Measurements from ENCODE around the gene CA12.

The CA12 gene

DNA sequence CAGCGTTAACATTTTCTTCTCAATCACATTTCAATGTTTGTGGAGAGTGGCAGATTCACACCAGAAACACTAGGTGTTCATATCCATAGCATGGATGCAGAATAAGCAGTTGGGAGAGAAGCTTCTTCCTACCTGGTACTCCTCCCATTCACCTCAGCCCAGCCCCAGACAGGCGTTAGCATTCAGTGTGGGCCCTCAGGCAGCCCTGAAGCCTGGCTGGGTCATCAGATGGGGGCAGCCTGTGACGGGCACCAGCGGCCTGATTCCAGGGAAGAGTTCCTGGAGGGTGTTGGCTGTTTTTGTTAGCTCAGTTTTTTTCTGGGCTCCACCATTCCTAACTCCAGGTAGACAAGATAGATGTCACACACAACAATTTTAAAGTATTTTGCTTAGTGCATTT is 73.2 kb downstream of the CA12 start:
- Histone ChIP-seq H3K4me1 (ENCODE audit: insufficient read depth, poor library complexity, severe bottlenecking) (no peaks in the 10 kb centered on the region), H3K9me3 (ENCODE audit: severe bottlenecking) (no peaks in the 10 kb centered on the region), H3K27ac (ENCODE audit: poor library complexity, severe bottlenecking) (no peak overlapping the region), H3K4me3 (ENCODE audit: severe bottlenecking) (no peak overlapping the region), H3K27me3 (ENCODE audit: insufficient read depth, poor library complexity, severe bottlenecking) (no peaks in the 10 kb centered on the region), H3K36me3 (ENCODE audit: low read depth) (no peaks in the 10 kb centered on the region)
- ATAC-seq (ENCODE audit: low read depth) (no peak), DNase-seq (ENCODE audit: low spot score) (no peak)
- TF ChIP-seq, protein P1, sequence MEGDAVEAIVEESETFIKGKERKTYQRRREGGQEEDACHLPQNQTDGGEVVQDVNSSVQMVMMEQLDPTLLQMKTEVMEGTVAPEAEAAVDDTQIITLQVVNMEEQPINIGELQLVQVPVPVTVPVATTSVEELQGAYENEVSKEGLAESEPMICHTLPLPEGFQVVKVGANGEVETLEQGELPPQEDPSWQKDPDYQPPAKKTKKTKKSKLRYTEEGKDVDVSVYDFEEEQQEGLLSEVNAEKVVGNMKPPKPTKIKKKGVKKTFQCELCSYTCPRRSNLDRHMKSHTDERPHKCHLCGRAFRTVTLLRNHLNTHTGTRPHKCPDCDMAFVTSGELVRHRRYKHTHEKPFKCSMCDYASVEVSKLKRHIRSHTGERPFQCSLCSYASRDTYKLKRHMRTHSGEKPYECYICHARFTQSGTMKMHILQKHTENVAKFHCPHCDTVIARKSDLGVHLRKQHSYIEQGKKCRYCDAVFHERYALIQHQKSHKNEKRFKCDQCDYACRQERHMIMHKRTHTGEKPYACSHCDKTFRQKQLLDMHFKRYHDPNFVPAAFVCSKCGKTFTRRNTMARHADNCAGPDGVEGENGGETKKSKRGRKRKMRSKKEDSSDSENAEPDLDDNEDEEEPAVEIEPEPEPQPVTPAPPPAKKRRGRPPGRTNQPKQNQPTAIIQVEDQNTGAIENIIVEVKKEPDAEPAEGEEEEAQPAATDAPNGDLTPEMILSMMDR (IDR thresholded peaks at IDR 0.05; ENCODE audit: poor library complexity, severe bottlenecking): no peak

DNA sequence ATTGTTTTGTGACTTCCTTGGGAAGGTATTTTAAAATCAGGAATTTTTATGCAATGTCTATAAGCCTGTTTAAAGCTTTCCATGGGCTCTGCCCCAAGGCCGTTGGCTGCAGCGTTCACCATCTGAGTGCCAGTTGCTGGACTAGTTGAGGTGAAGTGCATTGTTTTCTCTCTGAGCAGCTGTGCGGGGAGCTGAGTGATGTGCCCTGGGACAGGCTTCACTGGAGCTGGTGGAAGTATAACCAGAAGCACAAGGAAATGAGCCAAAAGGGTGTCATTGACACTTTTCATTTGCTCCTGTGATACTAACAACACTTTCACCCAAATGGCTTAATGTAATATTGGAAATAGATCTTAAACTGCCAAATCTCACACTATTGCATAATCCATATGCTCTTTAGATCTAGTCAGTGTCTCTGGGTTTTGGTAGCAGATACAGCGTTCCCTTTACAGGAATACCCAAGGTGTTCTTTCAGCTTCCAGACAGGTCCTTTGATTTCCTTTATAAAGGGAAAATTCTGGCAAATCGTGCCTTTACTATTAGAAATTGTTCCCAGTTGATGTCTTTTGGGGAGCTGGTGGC is 75.1 kb downstream of the CA12 start:
- ATAC-seq (ENCODE audit: low read depth) (no peak), DNase-seq (ENCODE audit: low spot score) (no peak)
- no peaks in the 10 kb centered on the region for H3K9me3 ChIP-seq (ENCODE audit: severe bottlenecking)
- no peak overlapping the region for H3K4me3 ChIP-seq (ENCODE audit: severe bottlenecking)
- H3K36me3 ChIP-seq (ENCODE audit: low read depth): no peaks in the 10 kb centered on the region
- no peaks in the 10 kb centered on the region for H3K27me3 ChIP-seq (ENCODE audit: insufficient read depth, poor library complexity, severe bottlenecking)
- H3K27ac ChIP-seq (ENCODE audit: poor library complexity, severe bottlenecking): no peak overlapping the region
- no peaks in the 10 kb centered on the region for H3K4me1 ChIP-seq (ENCODE audit: insufficient read depth, poor library complexity, severe bottlenecking)
- TF ChIP-seq, protein P1 (IDR thresholded peaks at IDR 0.05; ENCODE audit: poor library complexity, severe bottlenecking): no peak

DNA sequence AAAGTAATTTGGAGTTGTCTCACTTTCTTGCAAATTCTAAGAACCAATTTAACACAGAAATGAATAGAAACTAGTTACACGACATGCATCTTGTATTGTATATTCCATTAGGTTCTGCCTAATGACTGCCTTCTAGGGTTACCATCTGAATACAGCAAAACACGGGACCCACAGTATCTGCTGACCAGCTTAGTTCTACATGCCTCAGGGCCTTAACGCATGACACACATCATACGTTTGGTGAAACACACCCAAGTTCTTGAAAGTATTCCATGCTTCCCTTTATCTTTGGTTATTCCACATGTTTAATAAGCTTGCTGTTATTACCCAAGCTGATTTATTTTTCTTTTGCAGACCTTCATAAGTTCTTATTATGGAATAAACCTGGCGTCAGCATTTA is 76.4 kb downstream of the CA12 start:
- H3K4me1 ChIP-seq (ENCODE audit: insufficient read depth, poor library complexity, severe bottlenecking): no peaks in the 10 kb centered on the region
- TF ChIP-seq, protein P1 (IDR thresholded peaks at IDR 0.05; ENCODE audit: poor library complexity, severe bottlenecking): no peak
- ATAC-seq (ENCODE audit: low read depth) (no peak), DNase-seq (ENCODE audit: low spot score) (no peak)
- no peaks in the 10 kb centered on the region for H3K9me3 ChIP-seq (ENCODE audit: severe bottlenecking)
- H3K4me3 ChIP-seq (ENCODE audit: severe bottlenecking): no peak overlapping the region
- no peaks in the 10 kb centered on the region for H3K36me3 ChIP-seq (ENCODE audit: low read depth)
- H3K27me3 ChIP-seq (ENCODE audit: insufficient read depth, poor library complexity, severe bottlenecking): no peaks in the 10 kb centered on the region
- H3K27ac ChIP-seq (ENCODE audit: poor library complexity, severe bottlenecking): no peak overlapping the region

DNA sequence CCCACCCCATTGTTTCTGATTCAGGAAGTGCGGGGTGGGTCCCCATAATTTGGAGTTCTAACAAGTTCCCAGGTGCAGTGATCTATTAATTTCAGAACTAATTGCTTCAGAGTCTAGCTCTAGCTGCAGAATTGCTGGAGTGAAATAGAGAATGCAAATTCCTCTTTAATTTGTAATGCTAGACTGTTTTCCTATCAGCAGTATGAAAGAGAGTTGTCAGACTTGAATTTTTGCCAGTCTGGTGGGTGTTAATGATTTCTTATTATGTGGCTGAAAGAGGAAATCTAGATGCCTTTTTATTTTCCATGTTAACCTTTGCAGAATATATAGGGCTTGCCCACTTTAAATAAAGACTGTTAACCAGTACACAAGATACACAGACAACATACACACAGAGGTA is 80.6 kb downstream of the CA12 start:
- TF ChIP-seq, protein P1 (IDR thresholded peaks at IDR 0.05; ENCODE audit: poor library complexity, severe bottlenecking): no peak
- Histone ChIP-seq H3K9me3 (ENCODE audit: severe bottlenecking) (no peaks in the 10 kb centered on the region), H3K27ac (ENCODE audit: poor library complexity, severe bottlenecking) (no peak overlapping the region), H3K27me3 (ENCODE audit: insufficient read depth, poor library complexity, severe bottlenecking) (no peaks in the 10 kb centered on the region), H3K4me1 (ENCODE audit: insufficient read depth, poor library complexity, severe bottlenecking) (no peaks in the 10 kb centered on the region), H3K4me3 (ENCODE audit: severe bottlenecking) (no peak overlapping the region), H3K36me3 (ENCODE audit: low read depth) (no peaks in the 10 kb centered on the region)
- no peak for DNase-seq (ENCODE audit: low spot score)
- ATAC-seq (ENCODE audit: low read depth): no peak

DNA sequence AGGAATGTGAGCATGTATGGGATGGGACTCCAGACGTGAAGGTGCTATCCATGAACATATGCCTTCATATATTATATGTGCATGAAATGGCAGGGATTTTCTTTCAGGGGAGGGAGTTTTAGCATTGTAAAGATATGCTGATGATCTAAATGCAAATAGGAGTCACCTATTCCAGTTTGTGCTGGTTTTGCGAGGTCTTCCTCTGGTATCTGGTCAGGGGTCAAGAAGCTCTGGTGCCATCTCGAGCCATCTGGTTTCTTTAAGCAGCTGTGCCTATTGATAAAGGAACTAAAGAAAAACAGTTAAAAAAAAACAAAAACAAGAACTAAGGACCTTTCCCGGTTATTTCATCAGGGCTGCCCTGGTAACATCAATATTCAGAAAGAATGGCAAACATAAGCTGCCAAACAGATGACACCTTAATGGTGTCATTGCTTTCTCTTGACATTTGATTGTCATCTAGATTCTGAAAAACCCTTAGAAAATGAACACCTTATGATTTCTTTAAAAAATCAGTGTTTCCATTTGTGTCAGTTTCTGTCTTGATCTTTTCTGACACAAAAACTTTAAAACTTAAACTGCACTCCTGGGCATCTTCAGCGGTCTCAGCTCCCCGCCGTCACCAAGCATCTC is 81.6 kb downstream of the CA12 start:
- no peak overlapping the region for H3K4me3 ChIP-seq (ENCODE audit: severe bottlenecking)
- H3K36me3 ChIP-seq (ENCODE audit: low read depth): no peaks in the 10 kb centered on the region
- H3K4me1 ChIP-seq (ENCODE audit: insufficient read depth, poor library complexity, severe bottlenecking): no peaks in the 10 kb centered on the region
- DNase-seq (ENCODE audit: low spot score) (no peak), ATAC-seq (ENCODE audit: low read depth) (no peak)
- TF ChIP-seq, protein P1 (IDR thresholded peaks at IDR 0.05; ENCODE audit: poor library complexity, severe bottlenecking): no peak
- no peak overlapping the region for H3K27ac ChIP-seq (ENCODE audit: poor library complexity, severe bottlenecking)
- no peaks in the 10 kb centered on the region for H3K27me3 ChIP-seq (ENCODE audit: insufficient read depth, poor library complexity, severe bottlenecking)
- H3K9me3 ChIP-seq (ENCODE audit: severe bottlenecking): no peaks in the 10 kb centered on the region
